NT2/D1 (cell line): ENCODE results near the gene BMP2K.

Experiments
- SUZ12 ChIP-seq: IDR thresholded peaks from 2 replicates; pipeline ENCODE4 v1.6.1; 2011; ENCODE audit not compliant: insufficient read length, insufficient read depth; ENCODE audit errors: extremely low read depth
- YY1 ChIP-seq: IDR thresholded peaks from 2 replicates; pipeline ENCODE4 v1.6.1; 2011; ENCODE audit not compliant: insufficient read length, insufficient read depth
- ZNF274 ChIP-seq: IDR thresholded peaks from 2 replicates; pipeline ENCODE4 v1.6.1; 2011; ENCODE audit warnings: mild to moderate bottlenecking, low read depth, low read length

- TF ChIP-seq ZNF274 (no peak), SUZ12 (no peak), YY1 (no peak)
These were observed 154.0 kb downstream of the BMP2K start for GRCh38 chr4:78930016-78930629.
